GM23248 (cell line): ENCODE data around the gene UBXN1.

ENCODE experiments used
- EZH2 ChIP-seq: fragments of 200-600 bp; sonication (generic); IDR thresholded peaks from 2 replicates; pipeline ENCODE4 v1.6.1; 2018; ENCODE audit warnings: antibody characterized with exemption, mild to moderate bottlenecking; ENCODE audit not compliant: insufficient read depth, poor library complexity, severe bottlenecking
- EZH2phosphoT487 ChIP-seq: fragments of 200-600 bp; sonication (generic); IDR thresholded peaks from 2 replicates; pipeline ENCODE4 v1.6.1; 2018; ENCODE audit warnings: antibody characterized with exemption, moderate library complexity, mild to moderate bottlenecking, low read depth; ENCODE audit not compliant: insufficient read depth

DNA sequence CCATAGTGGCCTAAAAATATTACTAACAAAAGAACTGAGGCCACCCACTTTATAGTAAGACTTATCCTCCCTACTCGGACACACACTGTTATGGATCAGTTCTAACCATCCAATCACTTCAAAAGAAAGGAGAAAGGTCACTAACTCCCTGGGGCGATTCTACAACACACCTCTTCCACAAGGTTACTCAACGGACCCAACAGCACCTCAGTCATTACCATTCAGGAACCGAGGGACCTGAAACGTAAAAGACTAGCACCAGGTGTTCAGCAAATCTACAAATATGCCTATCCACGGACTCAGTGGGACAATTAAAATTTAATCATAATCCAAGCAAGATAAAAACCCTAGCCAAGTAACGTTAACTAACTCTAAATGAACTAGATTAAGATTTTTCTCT lies 46.8 kb upstream of the UBXN1 start:
- TF ChIP-seq EZH2 = no peak
- TF ChIP-seq EZH2phosphoT487 = no peak
